A375 (cell line): ENCODE data around the gene NACA. TPM values are rescaled to one million over a fixed set of nuclear protein-coding genes. Genes with fewer than 3 reads are reported as not detected.

Source experiments
- small RNA-seq: library from RNA; depleted of rRNA; stranded (forward); fragments of <200 nt; gene quantifications from one replicate; pipeline ENCODE3, GENCODE V24; 2014
- total RNA-seq: library from RNA; depleted of rRNA; stranded (reverse); fragments of >200 nt; shearing (Covaris generic); gene quantifications from 2 replicates; pipeline ENCODE4 v1.2.3, GENCODE V29; 2014; rRNA removed

NACA gene
- total RNA-seq = 2,087 and 2,258 TPM in 2 replicates

DNA sequence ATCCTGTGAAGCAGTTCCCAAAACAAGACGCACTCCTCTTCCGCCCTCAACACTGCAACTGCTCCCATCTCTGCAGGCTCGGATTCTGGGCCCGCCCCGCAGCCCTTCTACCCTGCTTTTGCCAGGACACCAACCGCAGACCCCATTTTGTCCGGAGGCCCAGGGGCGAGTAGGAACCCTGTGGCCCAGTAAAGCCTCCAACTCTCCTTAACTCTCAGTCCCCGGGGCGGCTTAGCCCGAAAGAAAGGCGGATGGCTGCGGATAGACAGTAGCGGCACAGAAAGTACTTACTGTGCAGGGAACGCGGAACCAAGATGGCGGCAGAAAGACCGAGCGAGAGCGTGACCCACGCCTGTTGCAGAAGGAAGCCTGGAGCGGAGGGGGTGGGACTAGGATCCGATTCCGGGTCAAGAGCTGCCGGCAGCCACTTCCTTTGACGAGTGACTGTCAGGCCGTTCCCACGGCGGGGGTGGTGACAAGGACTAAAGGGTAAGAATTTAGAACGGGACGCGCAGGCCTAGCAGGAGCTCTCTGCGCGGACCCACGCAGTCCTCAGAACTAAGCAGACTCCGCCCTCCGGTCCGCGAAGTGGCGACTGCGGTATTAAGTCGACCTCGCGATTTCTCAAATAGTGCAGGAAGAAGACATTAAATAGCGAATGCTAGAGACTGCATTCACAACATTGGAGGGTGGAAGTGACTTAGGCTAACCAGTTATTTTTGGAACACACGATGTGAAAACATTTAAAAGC is at the start of gene NACA:
Gene NACA (minus strand): TSS at position 328 of the 751 bp plus-strand sequence. CDS start 778 bp downstream, outside the sequence.

DNA sequence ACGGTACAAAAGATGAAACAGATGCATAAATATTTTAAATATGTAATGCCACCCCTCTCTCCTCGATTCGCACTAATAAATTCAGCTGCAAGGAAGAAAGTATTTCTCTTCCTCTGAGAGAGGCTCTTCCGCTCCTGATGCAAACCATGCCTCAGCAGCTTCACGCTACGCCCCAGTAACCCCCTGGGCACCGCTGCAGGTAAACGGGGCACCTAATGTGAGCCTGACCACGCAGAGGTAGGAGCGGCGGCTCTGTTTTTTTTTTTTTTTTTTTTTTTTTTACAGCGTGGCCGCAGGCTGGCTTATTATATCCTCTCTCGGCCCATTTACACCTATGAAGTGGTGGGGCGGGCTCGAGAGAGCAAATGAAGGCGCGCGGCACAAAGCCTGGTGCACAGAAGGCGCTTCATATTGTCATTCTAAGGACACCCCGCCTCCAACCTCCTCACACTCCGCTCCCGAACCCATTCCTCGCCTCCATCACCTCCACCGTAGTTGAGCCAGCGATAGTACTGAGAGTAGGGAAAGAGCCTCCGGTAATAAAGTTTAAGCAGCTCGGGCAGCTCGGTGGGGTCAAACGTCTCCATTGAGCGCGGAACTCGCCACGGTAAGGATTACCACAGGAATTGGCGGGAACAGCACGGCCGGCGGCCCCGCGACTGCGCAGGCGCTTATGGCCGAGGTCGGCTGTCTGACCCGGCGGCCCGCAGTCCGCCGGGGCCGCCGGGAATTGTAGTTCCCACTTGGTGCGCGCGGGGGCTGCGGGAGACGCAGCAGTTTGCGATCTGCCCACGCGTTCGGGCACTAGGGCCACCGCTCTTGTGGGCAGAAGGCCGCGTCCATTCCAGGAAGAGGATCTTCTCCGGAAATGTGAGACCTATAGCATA is 26.9 kb upstream of the NACA start, which contains the start of gene PRIM1:
Gene PRIM1 (minus strand): TSS at position 612 of the 887 bp plus-strand sequence. CDS start 25 bp downstream, at position 587.

DNA sequence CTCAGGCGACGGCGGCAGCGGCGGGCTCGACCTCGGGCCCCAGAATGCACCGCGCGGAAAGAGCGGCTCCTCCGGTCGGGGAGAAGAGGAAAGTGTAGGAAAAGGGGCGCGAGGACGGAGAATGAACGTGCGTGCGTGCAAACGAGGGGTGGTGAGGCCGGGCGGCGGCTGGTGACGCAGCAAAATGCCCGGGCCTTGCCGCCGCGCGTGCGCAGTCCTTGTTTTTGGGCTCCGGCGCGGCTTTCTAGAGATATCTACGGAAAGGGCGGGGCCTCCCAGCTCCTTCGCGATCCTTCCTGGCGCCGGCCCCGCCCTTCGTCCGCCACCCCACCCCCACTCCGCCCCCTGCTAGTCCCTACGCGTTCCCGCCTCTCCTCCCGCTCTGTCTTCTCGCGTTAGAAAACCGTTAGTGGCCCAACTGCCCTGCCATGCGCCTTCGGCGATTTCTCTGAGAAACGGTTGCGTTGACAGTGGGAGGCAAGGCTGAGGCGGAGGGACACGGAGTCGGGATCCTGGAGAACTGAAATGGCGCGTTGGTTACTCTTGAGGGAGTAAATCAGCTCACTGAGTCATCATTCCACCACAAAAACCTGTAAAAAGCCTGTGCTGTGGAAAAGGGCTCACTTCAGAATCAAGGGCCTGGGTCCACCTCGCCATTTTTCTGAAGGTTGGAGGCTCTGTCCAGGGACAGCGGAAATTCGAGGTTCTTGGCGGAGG is 36.8 kb downstream of the NACA start, which contains the start of gene PTGES3:
Gene PTGES3 (minus strand): TSS at position 156 of the 717 bp plus-strand sequence. CDS start 285 bp downstream, outside the sequence.

Small RNA genes lying within 50 kb of the gene (small RNA-seq; reads per million reads assigned to genes)
- gene RN7SL809P = not detected

Other genes starting within 250 kb of the NACA start
- gene GLS2, start 237.1 kb downstream of the NACA start, total RNA-seq = 0.37 TPM in 1 of 2 replicates, not detected in the other
- gene RBMS2, start 203.5 kb downstream of the NACA start, total RNA-seq = 11.8 and 13.2 TPM in 2 replicates
- gene BAZ2A, start 95.0 kb downstream of the NACA start, total RNA-seq = 30.3 and 32.1 TPM in 2 replicates
- 608 and 615 TPM in 2 replicates for gene ATP5F1B, start 79.3 kb downstream of the NACA start, total RNA-seq
- 77.9 and 87.6 TPM in 2 replicates for gene PTGES3, start 37.0 kb downstream of the NACA start, total RNA-seq
- 38.0 and 38.7 TPM in 2 replicates for gene PRIM1, start 27.0 kb upstream of the NACA start, total RNA-seq
- gene HSD17B6, start 38.0 kb upstream of the NACA start, total RNA-seq = 0.34 TPM in 1 of 2 replicates, not detected in the other
- gene SDR9C7, start 209.1 kb upstream of the NACA start, total RNA-seq = not detected in 2 replicates
- 0.08 and 0.42 TPM in 2 replicates for gene RDH16, start 232.3 kb upstream of the NACA start, total RNA-seq